ENCODE data around the gene ARL6IP1. TPM values are rescaled to one million over a fixed set of nuclear protein-coding genes. Genes with fewer than 3 reads are reported as not detected.
"Not testable (repeated sequence)": the region's sequence is repeated elsewhere in the genome, so short reads cannot be mapped to it uniquely, and the experiment has no call there.

Gene ARL6IP1
- total and polyA plus RNA-seq, 5 donors = 25.5 to 37.9 (median 27.3) TPM

DNA sequence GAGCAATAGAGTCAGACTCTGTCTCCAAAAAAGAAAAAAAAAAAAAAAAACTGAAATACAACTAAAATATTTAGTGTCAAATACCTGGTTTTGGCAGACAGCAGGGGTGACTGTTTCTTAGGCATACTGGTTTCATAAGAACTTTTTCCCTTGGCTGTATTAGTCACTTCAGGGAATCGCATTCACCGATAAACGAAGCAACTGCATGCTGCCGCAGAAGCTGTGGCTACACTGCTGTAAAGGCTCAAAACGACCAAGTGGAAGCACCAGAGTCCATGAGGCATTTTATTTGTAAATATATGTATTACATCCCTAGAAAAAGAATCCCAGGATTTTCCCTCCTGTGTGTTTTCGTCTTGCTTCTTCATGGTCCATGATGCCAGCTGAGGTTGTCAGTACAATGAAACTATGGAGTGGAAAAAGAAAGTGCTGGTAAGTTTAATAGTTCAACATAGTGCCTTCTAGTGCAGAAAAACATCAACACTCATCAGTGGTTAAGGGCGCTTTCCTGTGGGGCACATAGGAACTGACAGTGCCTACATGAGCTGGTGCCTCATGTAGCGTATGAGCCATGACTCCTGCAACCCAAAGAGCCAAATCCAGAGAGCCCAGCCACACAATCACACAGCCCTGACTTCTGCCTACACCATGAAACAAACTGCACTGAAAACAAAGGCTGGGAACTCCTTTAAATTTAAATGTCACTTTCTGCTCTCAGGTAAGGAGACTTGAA lies 18.5 kb downstream of the ARL6IP1 start:
- 91% methylated on average over 8 of the region's 8 CpGs for WGBS
- intact Hi-C loops (cut with DNase I) = no loop called here
- H3K9me3 ChIP-seq (ENCODE audit: control insufficient read depth, low read length) = no peaks in the 10 kb centered on the region
- no peak overlapping the region for H3K27ac ChIP-seq (ENCODE audit: low read length)
- H3K4me1 ChIP-seq (ENCODE audit: control insufficient read depth, insufficient read depth, low read length) = no peaks in the 10 kb centered on the region
- DNase-seq (no peak), ATAC-seq (no peak)
- H3K27me3 ChIP-seq (ENCODE audit: control insufficient read depth, insufficient read depth) = no peaks in the 10 kb centered on the region
- no peak overlapping the region for H3K4me3 ChIP-seq (ENCODE audit: low read length)

DNA sequence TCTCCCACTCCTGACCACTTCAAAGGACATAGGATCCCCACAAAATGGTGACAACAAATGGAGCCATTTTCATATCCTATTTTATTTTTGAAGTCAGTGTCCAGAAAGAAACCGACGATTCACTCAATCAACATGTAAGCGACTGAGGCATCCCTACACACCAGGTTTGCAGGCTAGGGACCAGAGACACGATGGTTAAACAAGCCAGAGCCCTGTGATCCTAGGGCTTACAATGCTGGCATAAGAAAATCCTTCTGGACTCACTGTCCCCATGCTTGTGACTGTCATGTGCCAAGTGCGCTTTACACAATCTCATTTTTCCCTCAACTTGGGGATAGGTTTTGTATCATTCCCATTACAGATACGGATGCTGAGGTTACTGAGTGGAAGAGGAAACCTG lies 20.1 kb downstream of the ARL6IP1 start:
- H3K4me1 ChIP-seq (ENCODE audit: control insufficient read depth, insufficient read depth, low read length); DNase-seq; intact Hi-C loops (cut with DNase I); H3K4me3 ChIP-seq (ENCODE audit: low read length); ATAC-seq; H3K27ac ChIP-seq (ENCODE audit: low read length); H3K27me3 ChIP-seq (ENCODE audit: control insufficient read depth, insufficient read depth); H3K9me3 ChIP-seq (ENCODE audit: control insufficient read depth, low read length): not testable (repeated sequence)
- WGBS = 70% methylated on average over 6 of the region's 6 CpGs

DNA sequence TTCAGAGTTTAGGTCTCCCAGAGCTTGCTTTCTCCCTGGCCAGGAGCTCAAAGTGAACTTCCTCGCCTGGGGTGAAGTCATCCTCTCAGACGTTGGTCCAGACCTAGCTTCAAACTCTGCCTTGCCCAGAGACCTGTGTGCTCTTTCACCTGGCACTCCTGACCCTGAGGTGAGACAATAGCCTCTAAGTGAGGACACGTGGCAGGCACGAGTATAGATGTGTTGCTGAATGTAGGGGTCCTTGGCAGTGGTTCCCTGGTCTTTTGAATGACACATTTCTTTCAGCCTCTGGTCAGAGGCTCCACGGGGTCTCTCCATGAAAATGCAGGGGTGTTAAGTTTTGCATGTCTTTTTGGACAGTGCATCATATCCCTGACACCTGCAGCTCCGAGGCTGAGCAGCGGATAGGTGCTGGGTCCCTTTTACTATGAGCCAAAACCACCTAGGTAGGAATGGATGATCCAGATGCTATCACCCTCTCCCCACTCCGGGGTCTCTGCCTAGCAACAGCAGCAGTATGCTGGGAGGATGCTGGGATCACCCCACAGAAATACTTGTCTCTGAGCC lies 20.8 kb downstream of the ARL6IP1 start:
- H3K27ac ChIP-seq (ENCODE audit: low read length) = not testable (repeated sequence)

DNA sequence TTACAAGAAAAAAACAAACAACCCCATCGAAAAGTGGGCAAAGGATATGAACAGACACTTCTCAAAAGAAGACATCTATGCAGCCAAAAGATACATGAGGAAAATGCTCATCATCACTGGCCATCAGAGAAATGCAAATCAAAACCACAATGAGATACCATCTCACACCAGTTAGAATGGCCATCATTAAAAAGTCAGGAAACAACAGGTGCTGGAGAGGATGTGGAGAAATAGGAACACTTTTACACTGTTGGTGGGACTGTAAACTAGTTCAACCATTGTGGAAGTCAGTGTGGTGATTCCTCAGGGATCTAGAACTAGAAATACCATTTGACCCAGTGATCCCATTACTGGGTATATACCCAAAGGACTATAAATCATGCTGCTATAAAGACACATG lies 23.7 kb downstream of the ARL6IP1 start:
- ATAC-seq; H3K27me3 ChIP-seq (ENCODE audit: control insufficient read depth, insufficient read depth); intact Hi-C loops (cut with DNase I); DNase-seq; H3K4me3 ChIP-seq (ENCODE audit: low read length); H3K9me3 ChIP-seq (ENCODE audit: control insufficient read depth, low read length); H3K27ac ChIP-seq (ENCODE audit: low read length); H3K4me1 ChIP-seq (ENCODE audit: control insufficient read depth, insufficient read depth, low read length): not testable (repeated sequence)
- 83% methylated on average over 1 of the region's 1 CpG for WGBS

More for the DNA sequence above, 20.8 kb downstream of the ARL6IP1 start:
- H3K27me3 ChIP-seq (ENCODE audit: control insufficient read depth, insufficient read depth); intact Hi-C loops (cut with DNase I); H3K4me3 ChIP-seq (ENCODE audit: low read length); H3K9me3 ChIP-seq (ENCODE audit: control insufficient read depth, low read length); DNase-seq; H3K4me1 ChIP-seq (ENCODE audit: control insufficient read depth, insufficient read depth, low read length): not testable (repeated sequence)
- WGBS = 47% methylated on average over 8 of the region's 8 CpGs
- peak; percentile 27 to 31 for ATAC-seq

DNA sequence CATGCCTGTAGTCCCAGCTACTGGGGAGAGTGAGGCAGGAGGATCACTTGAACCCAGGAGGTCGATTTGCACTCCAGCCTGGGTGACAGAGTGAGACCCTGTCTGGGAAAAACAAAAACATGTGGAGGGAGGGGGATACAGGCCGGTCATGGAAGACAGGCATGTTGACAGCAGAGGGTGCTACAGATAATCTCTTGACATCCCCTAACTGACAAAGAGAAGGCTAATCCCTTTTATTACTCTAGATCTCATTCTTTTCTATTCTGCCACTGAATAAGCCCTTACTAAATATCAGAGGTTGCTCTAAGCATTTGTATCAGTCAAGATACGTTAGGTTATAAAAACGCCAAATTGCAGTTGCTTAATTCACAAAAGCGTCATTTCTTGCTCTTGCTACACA lies 25.0 kb downstream of the ARL6IP1 start:
- H3K4me3 ChIP-seq (ENCODE audit: low read length); ATAC-seq; H3K27ac ChIP-seq (ENCODE audit: low read length); DNase-seq; intact Hi-C loops (cut with DNase I); H3K27me3 ChIP-seq (ENCODE audit: control insufficient read depth, insufficient read depth); H3K9me3 ChIP-seq (ENCODE audit: control insufficient read depth, low read length); H3K4me1 ChIP-seq (ENCODE audit: control insufficient read depth, insufficient read depth, low read length): not testable (repeated sequence)
- 77% methylated on average over 5 of the region's 5 CpGs for WGBS

DNA sequence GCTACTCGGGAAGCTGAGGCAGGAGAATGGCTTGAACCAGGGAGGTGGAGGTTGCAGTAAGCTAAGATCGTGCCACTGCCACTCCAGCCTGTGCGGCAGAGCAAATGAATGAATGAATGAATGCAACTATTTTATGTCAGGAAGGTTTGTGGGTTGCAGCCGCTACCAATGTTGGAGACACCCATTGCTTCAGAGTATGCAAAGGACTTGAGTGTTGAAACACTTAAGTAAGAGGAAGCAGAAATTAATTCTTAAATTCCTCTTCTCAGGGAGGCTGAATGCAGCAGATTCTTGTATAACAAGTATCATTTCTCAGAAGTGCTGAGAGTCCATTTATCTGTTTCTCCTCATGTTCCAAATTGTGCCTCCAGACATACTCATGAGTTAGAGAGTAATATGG lies 26.7 kb downstream of the ARL6IP1 start:
- H3K27me3 ChIP-seq (ENCODE audit: control insufficient read depth, insufficient read depth); intact Hi-C loops (cut with DNase I); ATAC-seq; H3K9me3 ChIP-seq (ENCODE audit: control insufficient read depth, low read length); H3K4me3 ChIP-seq (ENCODE audit: low read length); H3K27ac ChIP-seq (ENCODE audit: low read length); DNase-seq; H3K4me1 ChIP-seq (ENCODE audit: control insufficient read depth, insufficient read depth, low read length): not testable (repeated sequence)
- 94% methylated on average over 4 of the region's 4 CpGs for whole genome bisulfite sequencing

DNA sequence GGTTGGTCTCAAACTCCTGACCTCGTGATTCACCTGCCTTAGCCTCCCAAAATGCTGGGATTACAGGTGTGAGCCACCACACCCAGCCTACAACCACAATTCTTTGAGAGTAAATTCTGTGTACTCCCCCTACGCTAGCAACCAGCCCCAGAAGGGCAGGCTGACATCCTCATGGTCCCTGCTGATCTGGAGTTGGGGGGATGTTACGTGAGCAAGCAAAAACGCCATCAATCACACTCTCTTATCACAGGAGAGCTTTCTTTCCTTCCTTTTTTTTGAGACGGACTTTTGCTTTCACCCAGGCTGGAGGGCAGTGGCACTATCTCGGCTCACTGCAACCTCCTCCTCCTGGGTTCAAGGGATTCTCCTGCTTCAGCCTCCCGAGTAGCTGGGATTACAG lies 29.2 kb downstream of the ARL6IP1 start:
- H3K9me3 ChIP-seq (ENCODE audit: control insufficient read depth, low read length); H3K27ac ChIP-seq (ENCODE audit: low read length); DNase-seq; H3K4me3 ChIP-seq (ENCODE audit: low read length); H3K27me3 ChIP-seq (ENCODE audit: control insufficient read depth, insufficient read depth); intact Hi-C loops (cut with DNase I); H3K4me1 ChIP-seq (ENCODE audit: control insufficient read depth, insufficient read depth, low read length); ATAC-seq: not testable (repeated sequence)
- WGBS = 57% methylated on average over 7 of the region's 7 CpGs

DNA sequence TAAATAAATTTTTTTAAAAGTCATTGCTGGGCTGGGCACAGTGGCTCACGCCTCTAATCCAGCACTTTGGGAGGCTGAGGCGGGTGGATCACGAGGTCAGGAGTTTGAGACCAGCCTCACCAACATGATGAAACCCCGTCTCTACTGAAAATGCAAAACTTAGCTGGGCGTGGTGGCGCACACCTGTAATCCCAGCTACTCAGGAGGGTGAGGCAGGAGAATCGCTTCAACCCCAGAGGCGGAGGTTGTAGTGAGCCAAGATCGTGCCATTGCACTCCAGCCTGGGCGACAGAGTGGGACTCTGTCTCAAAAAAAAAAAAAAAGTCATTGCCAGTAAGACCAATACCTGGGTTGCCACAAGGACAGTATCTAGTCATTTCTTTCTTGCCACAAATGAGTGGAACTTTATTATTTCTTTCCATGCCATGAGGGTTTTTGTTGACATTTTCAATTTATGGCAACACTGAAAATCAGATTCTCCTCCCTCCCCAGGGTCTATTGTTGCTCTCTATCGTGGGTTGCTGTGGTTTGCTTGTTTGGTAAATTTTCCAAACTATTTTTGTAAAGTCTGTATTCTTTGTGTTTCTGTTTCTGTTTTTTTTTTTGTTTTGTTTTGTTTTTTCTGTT lies 30.9 kb downstream of the ARL6IP1 start:
- ATAC-seq; H3K4me1 ChIP-seq (ENCODE audit: control insufficient read depth, insufficient read depth, low read length); H3K27me3 ChIP-seq (ENCODE audit: control insufficient read depth, insufficient read depth); H3K27ac ChIP-seq (ENCODE audit: low read length); DNase-seq; H3K9me3 ChIP-seq (ENCODE audit: control insufficient read depth, low read length); intact Hi-C loops (cut with DNase I); H3K4me3 ChIP-seq (ENCODE audit: low read length): not testable (repeated sequence)
- 93% methylated on average over 11 of the region's 11 CpGs for WGBS

DNA sequence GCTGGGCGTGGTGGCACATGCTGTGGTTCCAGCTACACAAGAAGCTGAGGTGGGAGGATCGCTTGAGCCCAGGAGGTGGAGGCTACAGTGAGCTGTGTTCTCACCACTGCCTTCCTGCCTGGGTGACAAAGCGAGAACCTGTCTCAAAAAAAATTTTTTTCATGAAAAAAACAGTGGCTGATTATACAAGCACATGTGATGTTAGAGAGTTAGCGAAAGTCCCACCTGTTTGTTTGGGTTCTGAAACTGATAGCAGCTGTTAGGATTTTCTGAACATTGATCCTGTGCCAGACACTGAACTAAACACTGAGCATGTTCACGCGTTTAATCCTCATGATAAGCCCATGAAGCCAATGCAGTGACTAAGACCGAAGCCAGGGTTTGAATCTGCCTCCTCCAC lies 34.1 kb downstream of the ARL6IP1 start:
- H3K4me1 ChIP-seq (ENCODE audit: control insufficient read depth, insufficient read depth, low read length); intact Hi-C loops (cut with DNase I); ATAC-seq; H3K9me3 ChIP-seq (ENCODE audit: control insufficient read depth, low read length); DNase-seq; H3K4me3 ChIP-seq (ENCODE audit: low read length); H3K27ac ChIP-seq (ENCODE audit: low read length); H3K27me3 ChIP-seq (ENCODE audit: control insufficient read depth, insufficient read depth): not testable (repeated sequence)
- WGBS = 83% methylated on average over 6 of the region's 7 CpGs

DNA sequence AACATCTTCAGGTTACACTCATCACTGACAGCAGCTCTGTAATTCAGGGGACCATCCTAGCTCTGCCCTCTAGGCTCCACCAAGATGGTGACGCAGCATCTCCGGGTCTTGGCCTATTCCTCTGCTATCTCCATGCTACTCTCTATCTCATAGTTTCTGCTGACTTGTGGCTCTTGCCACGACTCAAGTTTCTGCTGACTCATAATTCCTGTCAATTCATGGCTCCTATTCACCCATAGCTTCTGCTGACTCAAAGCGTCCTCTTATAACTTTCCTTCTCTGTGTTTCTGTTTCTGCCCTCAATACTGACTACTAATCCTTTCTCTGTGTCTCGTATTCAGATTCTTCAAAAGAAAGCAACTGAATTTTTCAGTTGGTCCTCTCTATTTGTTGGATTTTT lies 38.6 kb downstream of the ARL6IP1 start:
- H3K4me1 ChIP-seq (ENCODE audit: control insufficient read depth, insufficient read depth, low read length); H3K27ac ChIP-seq (ENCODE audit: low read length); H3K4me3 ChIP-seq (ENCODE audit: low read length); ATAC-seq; H3K27me3 ChIP-seq (ENCODE audit: control insufficient read depth, insufficient read depth); DNase-seq; H3K9me3 ChIP-seq (ENCODE audit: control insufficient read depth, low read length); intact Hi-C loops (cut with DNase I): not testable (repeated sequence)
- WGBS = 43% methylated on average over 3 of the region's 5 CpGs
